Colonic mucosa (tissue), 4 donors: ENCODE measurements around the gene POLE3. TPM values are rescaled to one million over a fixed set of nuclear protein-coding genes. Genes with fewer than 3 reads are reported as not detected.
"Not testable (repeated sequence)": the region's sequence is repeated elsewhere in the genome, so short reads cannot be mapped to it uniquely, and the experiment has no call there.

ENCODE experiments used
- DNase-seq: peaks from one replicate; pipeline ENCODE4 v3.0.0-alpha.2; 2020
- H3K27ac ChIP-seq: fragments of 200-600 bp; one replicate; pipeline ENCODE4 v1.8.0; 2021
- H3K27me3 ChIP-seq: fragments of 200-600 bp; one replicate; pipeline ENCODE4 v1.8.0; 2021
- H3K36me3 ChIP-seq: fragments of 200-600 bp; one replicate; pipeline ENCODE4 v1.8.0; 2021
- H3K4me1 ChIP-seq: fragments of 200-600 bp; one replicate; pipeline ENCODE4 v1.8.0; 2021; ENCODE audit warnings: mild to moderate bottlenecking
- H3K4me3 ChIP-seq: fragments of 200-600 bp; one replicate; pipeline ENCODE4 v1.8.0; 2021
- H3K9ac ChIP-seq, 2 donors: one replicate each; pipeline ENCODE4 v1.7.0; 2013; ENCODE audit warnings: control low read depth in 2 of 2, low read depth in 2 of 2, low read length in 2 of 2
- H3K9me3 ChIP-seq: fragments of 200-600 bp; one replicate; pipeline ENCODE4 v1.8.0; 2021
- CTCF ChIP-seq: fragments of 200-600 bp; IDR thresholded peaks from one replicate; pipeline ENCODE4 v1.8.0; 2022; ENCODE audit warnings: antibody characterized with exemption, mild to moderate bottlenecking
- intact Hi-C: fragments of 100-400 bp; cut with DNase I; formaldehyde crosslinking; loops from one replicate; pipeline ENCODE4 v1.14.1; 2022
- total RNA-seq, 2 donors: library from RNA; stranded (reverse); fragmentation: NEBNext Ultra II Directional in 1 of 2; extraction: Animal tissue kit (Norgen Biotek cat#: 25700) in 1 of 2; gene quantifications; one replicate each; pipeline ENCODE4 v1.2.1, GENCODE V29; 2021
- donor health status: healthy.
- donor health status: DM: no; HTN: no; CAD: no.
- donor health status: DM: no; HTN: no; CAD: no.

POLE3 gene
- total RNA-seq, 2 donors from 2014 or later: 27.0 to 46.6 TPM

- no peak overlapping the region for H3K4me3 ChIP-seq
- H3K4me1 ChIP-seq: peaks cover 13% of the 10 kb centered on the region
- H3K27ac ChIP-seq: peak overlapping the region; percentile 85
- intact Hi-C loops: no loop called here
- H3K36me3 ChIP-seq: peaks cover 8% of the 10 kb centered on the region
- no peaks in the 10 kb centered on the region for H3K9me3 ChIP-seq
- no peak for TF ChIP-seq CTCF
- no peaks in the 10 kb centered on the region for H3K27me3 ChIP-seq
- peak; percentile 62 for DNase-seq
- H3K9ac ChIP-seq: peak overlapping the region; percentile 8 to 79
Observed at GRCh38 chr9:113388833-113389232, 21.6 kb downstream of the POLE3 start.

GRCh38 chr9:113387560-113388230 is 22.8 kb downstream of the POLE3 start:
- H3K4me1 ChIP-seq: peaks cover 13% of the 10 kb centered on the region
- no peak for TF ChIP-seq CTCF
- H3K9ac ChIP-seq: peak overlapping the region in 1 of 2 donors; percentile 79
- peaks cover 8% of the 10 kb centered on the region for H3K36me3 ChIP-seq
- no peak overlapping the region for H3K4me3 ChIP-seq
- peak; percentile 79 for DNase-seq
- intact Hi-C loops: no loop called here
- no peaks in the 10 kb centered on the region for H3K27me3 ChIP-seq
- no peaks in the 10 kb centered on the region for H3K9me3 ChIP-seq
- peak overlapping the region; percentile 85 for H3K27ac ChIP-seq

- peaks cover 13% of the 10 kb centered on the region for H3K4me1 ChIP-seq
- no peak for DNase-seq
Observed at GRCh38 chr9:113386571-113387393, 23.7 kb downstream of the POLE3 start.

GRCh38 chr9:113381909-113382411 is 28.5 kb downstream of the POLE3 start:
- no peaks in the 10 kb centered on the region for H3K27me3 ChIP-seq
- no peaks in the 10 kb centered on the region for H3K36me3 ChIP-seq
- peak overlapping the region; percentile 79 for H3K27ac ChIP-seq
- TF ChIP-seq CTCF: no peak
- peak overlapping the region in 1 of 2 donors; percentile 58 for H3K9ac ChIP-seq
- H3K4me1 ChIP-seq: no peaks in the 10 kb centered on the region
- DNase-seq: peak; percentile 90
- H3K4me3 ChIP-seq: no peak overlapping the region
- no peaks in the 10 kb centered on the region for H3K9me3 ChIP-seq
- intact Hi-C loops: loop anchor here (5.0 kb wide), 1 partner anchor 40 kb away; the partner anchor contains the start of gene WDR31

More at GRCh38 chr9:113386571-113387393, 23.7 kb downstream of the POLE3 start:
- Histone ChIP-seq H3K36me3 (peaks cover 8% of the 10 kb centered on the region), H3K4me3 (no peak overlapping the region), H3K27me3 (no peaks in the 10 kb centered on the region), H3K9ac (peak overlapping the region in 1 of 2 donors; percentile 79), H3K27ac (peak overlapping the region; percentile 85), H3K9me3 (no peaks in the 10 kb centered on the region)
- no peak for TF ChIP-seq CTCF
- intact Hi-C loops: no loop called here

- not testable (repeated sequence) for H3K4me1 ChIP-seq, DNase-seq, H3K36me3 ChIP-seq, H3K27me3 ChIP-seq, H3K9ac ChIP-seq, H3K4me3 ChIP-seq, H3K9me3 ChIP-seq
- intact Hi-C loops: loop anchor here (5.0 kb wide), 1 partner anchor 39 kb away; the partner anchor contains the start of gene WDR31
- peak overlapping the region; percentile 79 for H3K27ac ChIP-seq
Observed at GRCh38 chr9:113381441-113381840, 29.0 kb downstream of the POLE3 start.
